ENCODE results near the gene UAP1.

DNA sequence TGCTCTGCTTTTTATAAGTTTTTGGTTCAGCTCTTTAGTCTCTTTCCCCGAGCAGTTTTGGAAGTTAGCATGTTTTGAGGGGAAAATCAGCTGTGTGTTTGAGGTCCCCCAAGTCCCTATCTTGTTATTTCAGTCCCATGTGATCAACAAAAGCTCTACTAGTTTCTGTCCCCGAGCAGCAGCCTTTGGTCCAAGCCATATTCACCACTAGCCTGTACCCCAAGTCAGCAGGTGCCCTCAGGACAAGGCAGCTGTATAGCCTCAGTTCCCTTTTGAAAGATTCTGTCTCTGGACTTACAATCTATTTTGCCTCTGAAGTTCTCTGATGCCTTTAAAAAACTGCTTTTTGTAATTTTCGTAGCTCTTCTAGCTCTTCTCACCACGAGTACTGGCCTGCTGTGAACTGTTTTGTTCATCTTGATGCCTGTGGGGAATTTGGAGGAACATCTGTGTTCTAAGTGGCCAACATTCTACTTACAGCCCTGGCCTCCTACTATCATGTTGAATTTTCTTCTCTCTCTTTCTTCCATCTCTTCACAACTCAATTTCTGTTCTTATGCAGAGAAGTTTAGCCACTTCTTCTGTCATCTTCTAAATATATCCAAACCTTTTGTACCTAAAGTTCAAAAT is 16.7 kb downstream of the UAP1 start:
- TF ChIP-seq, protein P1, sequence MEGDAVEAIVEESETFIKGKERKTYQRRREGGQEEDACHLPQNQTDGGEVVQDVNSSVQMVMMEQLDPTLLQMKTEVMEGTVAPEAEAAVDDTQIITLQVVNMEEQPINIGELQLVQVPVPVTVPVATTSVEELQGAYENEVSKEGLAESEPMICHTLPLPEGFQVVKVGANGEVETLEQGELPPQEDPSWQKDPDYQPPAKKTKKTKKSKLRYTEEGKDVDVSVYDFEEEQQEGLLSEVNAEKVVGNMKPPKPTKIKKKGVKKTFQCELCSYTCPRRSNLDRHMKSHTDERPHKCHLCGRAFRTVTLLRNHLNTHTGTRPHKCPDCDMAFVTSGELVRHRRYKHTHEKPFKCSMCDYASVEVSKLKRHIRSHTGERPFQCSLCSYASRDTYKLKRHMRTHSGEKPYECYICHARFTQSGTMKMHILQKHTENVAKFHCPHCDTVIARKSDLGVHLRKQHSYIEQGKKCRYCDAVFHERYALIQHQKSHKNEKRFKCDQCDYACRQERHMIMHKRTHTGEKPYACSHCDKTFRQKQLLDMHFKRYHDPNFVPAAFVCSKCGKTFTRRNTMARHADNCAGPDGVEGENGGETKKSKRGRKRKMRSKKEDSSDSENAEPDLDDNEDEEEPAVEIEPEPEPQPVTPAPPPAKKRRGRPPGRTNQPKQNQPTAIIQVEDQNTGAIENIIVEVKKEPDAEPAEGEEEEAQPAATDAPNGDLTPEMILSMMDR (IDR thresholded peaks at IDR 0.05), result no peak
- TF ChIP-seq POLR2A (IDR thresholded peaks at IDR 0.05) (no peak), EP300 (IDR thresholded peaks at IDR 0.05; ENCODE audit: low read depth) (no peak)

Measured in transverse colon (tissue), 3 donors.